GM12878 (cell line): ENCODE data around the gene MAST3. TPM values are rescaled to one million over a fixed set of nuclear protein-coding genes. Genes with fewer than 3 reads are reported as not detected.
A peak's percentile ranks its signal among the peaks of the same experiment; 100 is the strongest.

Experiments used
- ATAC-seq: fragments of 200-7000 bp; cut with Tn5 transposase; 3 replicates; pipeline ENCODE4 v1.9.1; 2020; ENCODE audit warnings: mild to moderate bottlenecking, moderate library complexity
- BruUV-seq: library from RNA; stranded (reverse); fragments of 400-500 nt; replicated peaks from 2 replicates; lab custom pipeline; 2021; lab: Mats Ljungman, UMichigan
- CTCF ChIA-PET: fragments of 300-600 bp; sonication (Branson Sonifier 250); formaldehyde crosslinking; extraction: SDS; loops from one replicate; lab custom pipeline; 2021; ENCODE audit warnings: inconsistent platforms; lab: Yijun Ruan, JAX
- POLR2A ChIA-PET: fragments of 350-600 bp; formaldehyde crosslinking; extraction: SDS; loops from one replicate; lab custom pipeline; 2021; ENCODE audit warnings: inconsistent platforms; lab: Charles Lee
- RAD21 ChIA-PET: fragments of 300-600 bp; sonication (Branson Sonifier 250); formaldehyde crosslinking; loops from one replicate; lab custom pipeline; 2023; ENCODE audit warnings: antibody characterized with exemption; ENCODE audit not compliant: unreplicated experiment; lab: Charles Lee
- SMC1A ChIA-PET: fragments of 300-600 bp; sonication (Branson Sonifier 250); formaldehyde crosslinking; loops from one replicate; lab custom pipeline; 2023; ENCODE audit not compliant: unreplicated experiment, uncharacterized antibody; lab: Charles Lee
- DNase-seq: peaks from one replicate; pipeline ENCODE4 v3.0.0-alpha.2; 2011; ENCODE audit warnings: low read depth, low spot score
- FAIRE-seq: peaks from 3 replicates; lab custom pipeline; 2011; peaks lifted over from hg19 to GRCh38; lab: Jason Lieb, UNC
- H2AFZ ChIP-seq: 2 replicates; pipeline ENCODE4 v1.6.0; 2011; ENCODE audit warnings: low read depth, low read length, control low read depth; ENCODE audit not compliant: control insufficient read depth
- H3K27ac ChIP-seq: 2 replicates; pipeline ENCODE4 v1.5.1; 2011; ENCODE audit warnings: control low read depth; ENCODE audit not compliant: control insufficient read depth, insufficient read depth
- H3K27me3 ChIP-seq, 2 experiments: replicated peaks in 1 of 2; 2 replicates each; pipeline versions ENCODE4 v1.6.0 to v1.6.1; 2011; ENCODE audit warnings: low read length in 1 of 2; ENCODE audit not compliant: control insufficient read depth in 2 of 2, insufficient read depth in 2 of 2
- H3K36me3 ChIP-seq, 2 experiments: 2 replicates each; pipeline ENCODE4 v1.5.1; 2011; ENCODE audit warnings: low read length in 1 of 2; ENCODE audit not compliant: control insufficient read depth in 2 of 2, insufficient read depth in 2 of 2
- H3K4me1 ChIP-seq: 2 replicates; pipeline ENCODE4 v1.6.1; 2011; ENCODE audit warnings: mild to moderate bottlenecking, low read length, moderate library complexity, mixed read lengths; ENCODE audit not compliant: control insufficient read depth, insufficient read depth
- H3K4me2 ChIP-seq: 2 replicates; pipeline ENCODE4 v1.6.0; 2011; ENCODE audit warnings: control low read depth; ENCODE audit not compliant: control insufficient read depth, insufficient read depth
- H3K4me3 ChIP-seq: fragments of 200-600 bp; sonication (generic); 2 replicates; pipeline ENCODE4 v1.5.1; 2016
- H3K79me2 ChIP-seq: 2 replicates; pipeline ENCODE4 v1.6.0; 2011; ENCODE audit warnings: low read length; ENCODE audit not compliant: control insufficient read depth, insufficient read depth
- H3K9ac ChIP-seq: 2 replicates; pipeline ENCODE4 v1.8.0; 2011; ENCODE audit warnings: low read length, control low read depth, mixed read lengths; ENCODE audit not compliant: control insufficient read depth, insufficient read depth
- H3K9me3 ChIP-seq: replicated peaks from 3 replicates; pipeline ENCODE4 v1.5.1; 2011; ENCODE audit warnings: mild to moderate bottlenecking, low read length; ENCODE audit not compliant: control insufficient read depth, insufficient read depth
- H4K20me1 ChIP-seq: 2 replicates; pipeline ENCODE4 v1.6.0; 2011; ENCODE audit not compliant: control insufficient read depth, insufficient read depth
- CREB1 ChIP-seq: IDR thresholded peaks from 2 replicates; pipeline ENCODE4 v1.6.1; 2012; ENCODE audit warnings: low read depth, mild to moderate bottlenecking, inconsistent platforms
- DPF2 ChIP-seq: fragments of 450-650 bp; IDR thresholded peaks from 2 replicates; pipeline ENCODE4 v1.6.1; 2017; ENCODE audit warnings: mild to moderate bottlenecking
- GABPA ChIP-seq: IDR thresholded peaks from 2 replicates; pipeline ENCODE4 v1.6.1; 2014; ENCODE audit warnings: antibody characterized with exemption, low read depth, mild to moderate bottlenecking, inconsistent platforms
- POLR2AphosphoS2 ChIP-seq: IDR thresholded peaks from 2 replicates; pipeline ENCODE4 v1.6.1; 2011; ENCODE audit warnings: low read depth, mild to moderate bottlenecking, low read length, improper control_type of control experiment, moderate library complexity
- RB1 ChIP-seq: fragments of 450-650 bp; formaldehyde crosslinking; IDR thresholded peaks from 2 replicates; pipeline ENCODE4 v1.6.1; 2017; ENCODE audit warnings: mild to moderate bottlenecking, borderline replicate concordance
- REST ChIP-seq: IDR thresholded peaks from 2 replicates; pipeline ENCODE4 v1.6.1; 2012; ENCODE audit warnings: mild to moderate bottlenecking, low read depth, low read length
- SMC3 ChIP-seq: IDR thresholded peaks from 2 replicates; pipeline ENCODE4 v1.6.1; 2011; ENCODE audit warnings: low read length, improper control_type of control experiment, borderline replicate concordance
- SPI1 ChIP-seq: IDR thresholded peaks from 2 replicates; pipeline ENCODE4 v1.6.1; 2011; ENCODE audit warnings: low read depth, mild to moderate bottlenecking, low read length, moderate library complexity, borderline replicate concordance; ENCODE audit not compliant: insufficient read depth
- YBX1 ChIP-seq: fragments of 450-650 bp; IDR thresholded peaks from 2 replicates; pipeline ENCODE4 v1.6.1; 2016; ENCODE audit warnings: antibody characterized with exemption
- ZNF217 ChIP-seq: fragments of 450-650 bp; IDR thresholded peaks from 2 replicates; pipeline ENCODE4 v1.6.1; 2017; ENCODE audit warnings: antibody characterized with exemption, mild to moderate bottlenecking
- ZNF622 ChIP-seq: fragments of 450-650 bp; IDR thresholded peaks from 2 replicates; pipeline ENCODE4 v1.6.1; 2017; ENCODE audit warnings: mild to moderate bottlenecking, inconsistent platforms
- WGBS: methylation state at CpG from one replicate; pipeline ENCODE4 v1.1.6; 2016; ENCODE audit warnings: low lambda C conversion rate; ENCODE audit not compliant: insufficient replicate concordance, insufficient coverage; ENCODE audit errors: missing lambda C conversion rate; 5-methylcytosine and 5-hydroxymethylcytosine counted together
- in situ Hi-C: fragments of 300-500 bp; cut with MboI; formaldehyde crosslinking; loops from 9 replicates; pipeline ENCODE4 v1.14.3; 2018; ENCODE audit warnings: mixed read lengths
- intact Hi-C: fragments of 100-400 bp; cut with micrococcal nuclease; formaldehyde crosslinking; loops from one replicate; pipeline ENCODE4 v1.14.2; 2022; ENCODE audit not compliant: unreplicated experiment
- polyA plus RNA-seq, 11 experiments: library from polyadenylated mRNA; depleted of rRNA in 4 of 11; unstranded in 6 of 11; stranded (reverse) in 5 of 11; fragments of >200 nt; fragmentation: Nextera tagmentation in 4 of 11; fragmentation: Illumina TruSeq in 1 of 11; extraction: Ambion mirVana in 4 of 11; extraction: Trizol in 1 of 11; gene quantifications; 1 replicate in 1 of 11; 2 replicates in 10 of 11; pipeline versions ENCODE4 v1.2.1 to v1.2.3, GENCODE V29; 2011 to 2016; ENCODE audit warnings: inconsistent platforms in 2 of 11, missing spikeins in 2 of 11, low read depth in 1 of 11
- total RNA-seq, 4 experiments: library from RNA; depleted of rRNA in 3 of 4; stranded (reverse); fragments of >200 nt in 3 of 4; fragmentation: Illumina TruSeq in 1 of 4; extraction: Trizol in 1 of 4; gene quantifications; 2 replicates each; pipeline versions ENCODE4 v1.2.1 to v1.2.3, GENCODE V29; 2013 to 2021
- TF ChIP-seq, protein P1 (sequence below): fragments of 450-650 bp; formaldehyde crosslinking; IDR thresholded peaks from 2 replicates; pipeline ENCODE4 v1.5.0; 2022; ENCODE audit warnings: mild to moderate bottlenecking, missing genetic modification characterization
- TF ChIP-seq, protein P2 (sequence below): fragments of 450-650 bp; formaldehyde crosslinking; IDR thresholded peaks from 2 replicates; pipeline ENCODE4 v1.4.0; 2022; ENCODE audit warnings: mild to moderate bottlenecking, moderate library complexity

MAST3 gene
- total and polyA plus RNA-seq, 10 of the 15 experiments (the other 5 are each of a cell fraction or from before 2014, with no cell fraction given): 3.0 to 22.2 (median 7.5) TPM

DNA sequence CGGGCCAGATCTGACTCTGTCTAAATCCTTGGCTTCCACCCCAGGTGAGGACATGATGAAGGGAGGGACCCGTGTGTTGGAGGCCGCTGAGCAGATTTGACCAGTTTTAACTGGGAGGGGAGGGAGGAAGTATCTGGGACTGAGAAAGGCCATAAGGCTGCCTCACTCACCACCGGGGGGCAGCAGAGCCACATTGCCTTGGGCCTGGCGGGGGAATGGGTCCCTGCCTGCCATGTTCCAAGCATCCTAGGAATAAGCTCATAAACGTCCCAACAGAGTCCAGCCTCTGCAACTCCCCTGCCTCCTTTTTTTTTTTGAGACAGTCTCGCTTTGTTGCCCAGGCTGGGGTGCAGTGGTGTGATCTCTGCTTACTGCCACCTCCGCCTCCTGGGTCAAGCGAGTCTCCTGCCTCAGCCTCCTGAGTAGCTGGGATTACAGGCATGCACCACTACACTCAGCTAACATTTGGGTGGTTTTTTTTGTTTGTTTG, 15.5 kb downstream of the MAST3 start:
- peaks cover 3 to 22% of the 10 kb centered on the region in 2 experiments for H3K36me3 ChIP-seq
- H3K4me1 ChIP-seq: peaks cover 29% of the 10 kb centered on the region
- ChIA-PET SMC1A (interaction anchor here (0.8 to 1.2 kb wide), 7 partner anchors 26 to 92 kb away, joined by 3 to 5 read pairs (median 4); partner anchors contain the start of genes IL12RB1 and PIK3R2), POLR2A (interaction anchor here (1.0 kb wide), 1 partner anchor 12 kb away, joined by 3 read pairs; no protein-coding TSS in a partner anchor), CTCF (interaction anchor here (0.6 to 6.3 kb wide), 33 partner anchors 9 to 625 kb away, joined by 3 to 48 read pairs (median 4); partner anchors contain the start of genes ARRDC2, LSM4, MAST3 and MPV17L2), RAD21 (interaction anchor here (0.7 to 2.3 kb wide), 12 partner anchors 9 to 302 kb away, joined by 3 to 13 read pairs (median 3); partner anchors contain the start of genes MPV17L2 and RAB3A)
- DNase-seq (no peak), ATAC-seq (peak; percentile 76), FAIRE-seq (peak; percentile 71)
- H3K4me3 ChIP-seq: no peak overlapping the region
- no peak overlapping the region for H3K4me2 ChIP-seq
- H3K9me3 ChIP-seq: no peaks in the 10 kb centered on the region
- no peak overlapping the region for H2AFZ ChIP-seq
- 31% methylated on average over 9 of the region's 9 CpGs for WGBS
- no peaks in the 10 kb centered on the region for H4K20me1 ChIP-seq
- H3K79me2 ChIP-seq: peaks cover 3% of the 10 kb centered on the region
- in situ Hi-C loops: no loop called here
- no peaks in the 10 kb centered on the region for H3K27me3 ChIP-seq
- intact Hi-C loops: loop anchor here (1.0 kb wide), 3 partner anchors 39 to 138 kb away; no protein-coding TSS in a partner anchor
- H3K27ac ChIP-seq: peak overlapping the region; percentile 48; the same call in 1 of the 2 replicates
- H3K9ac ChIP-seq: no peak overlapping the region
- no TSS peak for BruUV-seq
- TF ChIP-seq REST: no peak
- TF ChIP-seq, protein P1, sequence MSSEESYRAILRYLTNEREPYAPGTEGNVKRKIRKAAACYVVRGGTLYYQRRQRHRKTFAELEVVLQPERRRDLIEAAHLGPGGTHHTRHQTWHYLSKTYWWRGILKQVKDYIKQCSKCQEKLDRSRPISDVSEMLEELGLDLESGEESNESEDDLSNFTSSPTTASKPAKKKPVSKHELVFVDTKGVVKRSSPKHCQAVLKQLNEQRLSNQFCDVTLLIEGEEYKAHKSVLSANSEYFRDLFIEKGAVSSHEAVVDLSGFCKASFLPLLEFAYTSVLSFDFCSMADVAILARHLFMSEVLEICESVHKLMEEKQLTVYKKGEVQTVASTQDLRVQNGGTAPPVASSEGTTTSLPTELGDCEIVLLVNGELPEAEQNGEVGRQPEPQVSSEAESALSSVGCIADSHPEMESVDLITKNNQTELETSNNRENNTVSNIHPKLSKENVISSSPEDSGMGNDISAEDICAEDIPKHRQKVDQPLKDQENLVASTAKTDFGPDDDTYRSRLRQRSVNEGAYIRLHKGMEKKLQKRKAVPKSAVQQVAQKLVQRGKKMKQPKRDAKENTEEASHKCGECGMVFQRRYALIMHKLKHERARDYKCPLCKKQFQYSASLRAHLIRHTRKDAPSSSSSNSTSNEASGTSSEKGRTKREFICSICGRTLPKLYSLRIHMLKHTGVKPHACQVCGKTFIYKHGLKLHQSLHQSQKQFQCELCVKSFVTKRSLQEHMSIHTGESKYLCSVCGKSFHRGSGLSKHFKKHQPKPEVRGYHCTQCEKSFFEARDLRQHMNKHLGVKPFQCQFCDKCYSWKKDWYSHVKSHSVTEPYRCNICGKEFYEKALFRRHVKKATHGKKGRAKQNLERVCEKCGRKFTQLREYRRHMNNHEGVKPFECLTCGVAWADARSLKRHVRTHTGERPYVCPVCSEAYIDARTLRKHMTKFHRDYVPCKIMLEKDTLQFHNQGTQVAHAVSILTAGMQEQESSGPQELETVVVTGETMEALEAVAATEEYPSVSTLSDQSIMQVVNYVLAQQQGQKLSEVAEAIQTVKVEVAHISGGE: no peak
- TF ChIP-seq YBX1: no peak
- no peak for TF ChIP-seq DPF2
- peak; percentile 65; the same call in 1 of the 2 replicates for TF ChIP-seq SPI1
- TF ChIP-seq GABPA: no peak
- TF ChIP-seq POLR2AphosphoS2: no peak
- TF ChIP-seq ZNF622: no peak
- peak; percentile 77 for TF ChIP-seq SMC3
- TF ChIP-seq, protein P2, sequence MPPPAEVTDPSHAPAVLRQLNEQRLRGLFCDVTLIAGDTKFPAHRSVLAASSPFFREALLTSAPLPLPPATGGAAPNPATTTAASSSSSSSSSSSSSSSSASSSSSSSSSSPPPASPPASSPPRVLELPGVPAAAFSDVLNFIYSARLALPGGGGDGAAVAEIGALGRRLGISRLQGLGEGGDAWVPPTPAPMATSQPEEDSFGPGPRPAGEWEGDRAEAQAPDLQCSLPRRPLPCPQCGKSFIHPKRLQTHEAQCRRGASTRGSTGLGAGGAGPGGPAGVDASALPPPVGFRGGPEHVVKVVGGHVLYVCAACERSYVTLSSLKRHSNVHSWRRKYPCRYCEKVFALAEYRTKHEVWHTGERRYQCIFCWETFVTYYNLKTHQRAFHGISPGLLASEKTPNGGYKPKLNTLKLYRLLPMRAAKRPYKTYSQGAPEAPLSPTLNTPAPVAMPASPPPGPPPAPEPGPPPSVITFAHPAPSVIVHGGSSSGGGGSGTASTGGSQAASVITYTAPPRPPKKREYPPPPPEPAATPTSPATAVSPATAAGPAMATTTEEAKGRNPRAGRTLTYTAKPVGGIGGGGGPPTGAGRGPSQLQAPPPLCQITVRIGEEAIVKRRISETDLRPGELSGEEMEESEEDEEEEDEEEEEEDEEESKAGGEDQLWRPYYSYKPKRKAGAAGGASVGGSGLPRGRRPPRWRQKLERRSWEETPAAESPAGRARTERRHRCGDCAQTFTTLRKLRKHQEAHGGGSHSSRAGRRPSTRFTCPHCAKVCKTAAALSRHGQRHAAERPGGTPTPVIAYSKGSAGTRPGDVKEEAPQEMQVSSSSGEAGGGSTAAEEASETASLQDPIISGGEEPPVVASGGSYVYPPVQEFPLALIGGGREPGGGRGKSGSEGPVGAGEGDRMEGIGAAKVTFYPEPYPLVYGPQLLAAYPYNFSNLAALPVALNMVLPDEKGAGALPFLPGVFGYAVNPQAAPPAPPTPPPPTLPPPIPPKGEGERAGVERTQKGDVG: no peak
- no peak for TF ChIP-seq CREB1
- TF ChIP-seq RB1: no peak
- TF ChIP-seq ZNF217: no peak
